B cell (primary cell): ENCODE results near the gene RIF1. TPM values are rescaled to one million over a fixed set of nuclear protein-coding genes. Genes with fewer than 3 reads are reported as not detected.

Experiments used
- ATAC-seq: fragments of 200-7000 bp; cut with Tn5 transposase; one replicate; pipeline ENCODE4 v1.10.0; 2021; ENCODE audit warnings: low read depth, mild to moderate bottlenecking, moderate number of reproducible peaks, moderate library complexity
- CTCF ChIA-PET: fragments of 350-600 bp; sonication (Branson Sonifier 250); formaldehyde crosslinking; loops from one replicate; lab custom pipeline; 2021; ENCODE audit warnings: antibody characterized with exemption, inconsistent platforms; lab: Charles Lee
- POLR2A ChIA-PET: fragments of 350-600 bp; sonication (Branson Sonifier 250); formaldehyde crosslinking; loops from one replicate; lab custom pipeline; 2021; ENCODE audit warnings: antibody characterized with exemption; lab: Charles Lee
- DNase-seq: peaks from one replicate; pipeline ENCODE4 v3.0.0; 2013
- H2AFZ ChIP-seq: 2 replicates; pipeline ENCODE4 v1.6.1; 2012; ENCODE audit warnings: mild to moderate bottlenecking, low read depth, low read length; ENCODE audit not compliant: insufficient read depth, poor library complexity, severe bottlenecking
- H3K27ac ChIP-seq, 2 donors: 1 replicate in 1 of 2; 2 replicates in 1 of 2; pipeline ENCODE4 v1.5.1; 2012 to 2013; ENCODE audit warnings: low read length in 2 of 2, mild to moderate bottlenecking in 2 of 2, moderate library complexity in 1 of 2
- H3K27me3 ChIP-seq, 4 experiments: fragments of 200-600 bp in 1 of 4; sonication (generic) in 1 of 4; replicated peaks in 1 of 4; 1 replicate in 2 of 4; 2 replicates in 2 of 4; pipeline versions ENCODE4 v1.6.1 to v1.7.0; 2013 to 2016; ENCODE audit warnings: low read length in 3 of 4, mild to moderate bottlenecking in 2 of 4, mixed read lengths in 1 of 4, moderate library complexity in 1 of 4; ENCODE audit not compliant: insufficient read depth in 4 of 4, control insufficient read depth in 3 of 4; ENCODE audit errors: control extremely low read depth in 1 of 4
- H3K36me3 ChIP-seq, 2 experiments: replicated peaks in 1 of 2; 1 replicate in 1 of 2; 2 replicates in 1 of 2; pipeline versions ENCODE4 v1.6.1 to v1.7.1; 2013; ENCODE audit warnings: low read length in 1 of 2; ENCODE audit not compliant: insufficient read depth in 2 of 2, control insufficient read depth in 1 of 2; ENCODE audit errors: control extremely low read depth in 1 of 2, extremely low read depth in 1 of 2
- H3K4me1 ChIP-seq, 2 donors: fragments of 200-600 bp in 1 of 2; sonication (generic) in 1 of 2; 1 replicate in 1 of 2; 2 replicates in 1 of 2; pipeline versions ENCODE4 v1.5.1 to v1.6.1; 2013 to 2017; ENCODE audit warnings: low read length in 2 of 2; ENCODE audit not compliant: control insufficient read depth in 2 of 2, insufficient read depth in 2 of 2
- H3K4me2 ChIP-seq: replicated peaks from 2 replicates; pipeline ENCODE3; 2012; ENCODE audit warnings: mild to moderate bottlenecking, low read depth, low read length; ENCODE audit not compliant: poor library complexity, severe bottlenecking
- H3K4me3 ChIP-seq, 5 experiments: fragments of 200-600 bp in 1 of 5; sonication (generic) in 1 of 5; 1 replicate in 3 of 5; 2 replicates in 2 of 5; pipeline versions ENCODE4 v1.5.1 to v1.7.0; 2011 to 2016; ENCODE audit warnings: low read length in 4 of 5, mild to moderate bottlenecking in 4 of 5, low read depth in 2 of 5, control low read depth in 1 of 5, moderate library complexity in 1 of 5; ENCODE audit not compliant: insufficient read depth in 1 of 5; ENCODE audit errors: control extremely low read depth in 1 of 5, extremely low read depth in 1 of 5
- H3K79me2 ChIP-seq: fragments of 200-600 bp; sonication (generic); one replicate; pipeline ENCODE4 v1.6.0; 2016; ENCODE audit warnings: low read length; ENCODE audit not compliant: control insufficient read depth, insufficient read depth
- H3K9ac ChIP-seq: fragments of 200-600 bp; sonication (generic); 2 replicates; pipeline ENCODE4 v1.6.1; 2017; ENCODE audit warnings: mild to moderate bottlenecking, low read length, moderate library complexity
- H3K9me3 ChIP-seq, 3 donors: one replicate each; pipeline versions ENCODE4 v1.6.1 to v1.7.1; 2013; ENCODE audit warnings: low read length in 2 of 3; ENCODE audit not compliant: control insufficient read depth in 2 of 3, insufficient read depth in 1 of 3; ENCODE audit errors: control extremely low read depth in 1 of 3
- H4K20me1 ChIP-seq: 2 replicates; pipeline ENCODE4 v1.6.0; 2012; ENCODE audit warnings: mild to moderate bottlenecking, low read length; ENCODE audit not compliant: insufficient read depth, control insufficient read depth, poor library complexity, severe bottlenecking
- H3K27ac Mint-ChIP-seq: one replicate; pipeline ENCODE4 v1.8.0; 2021; ENCODE audit warnings: mixed read lengths
- H3K27me3 Mint-ChIP-seq: one replicate; pipeline ENCODE4 v1.8.0; 2021; ENCODE audit warnings: mixed read lengths
- H3K4me1 Mint-ChIP-seq: one replicate; pipeline ENCODE4 v1.8.0; 2021; ENCODE audit warnings: mixed read lengths
- H3K4me3 Mint-ChIP-seq: one replicate; pipeline ENCODE4 v1.8.0; 2021; ENCODE audit warnings: mixed read lengths
- H3K9me3 Mint-ChIP-seq: one replicate; pipeline ENCODE4 v1.8.0; 2022; ENCODE audit warnings: mixed read lengths; ENCODE audit not compliant: insufficient read depth
- EZH2 ChIP-seq: IDR thresholded peaks from 2 replicates; pipeline ENCODE4 v1.6.1; 2012; ENCODE audit warnings: borderline replicate concordance, low read depth, mild to moderate bottlenecking, moderate library complexity, low read length; ENCODE audit not compliant: insufficient read depth, poor library complexity, severe bottlenecking
- WGBS: methylation state at CpG from one replicate; pipeline ENCODE4 v1.1.5; 2013; ENCODE audit warnings: missing lambda C conversion rate; ENCODE audit not compliant: insufficient coverage; 5-methylcytosine and 5-hydroxymethylcytosine counted together
- intact Hi-C: fragments of 100-400 bp; cut with micrococcal nuclease; formaldehyde crosslinking; loops from one replicate; pipeline ENCODE4 v1.10.0; 2022
- polyA plus RNA-seq: library from polyadenylated mRNA; depleted of rRNA; stranded (reverse); fragments of >200 nt; gene quantifications from 2 replicates; pipeline ENCODE4 v1.2.3, GENCODE V29; 2012
- total RNA-seq, 2 donors: library from RNA; stranded (reverse); fragments of 120-200 nt in 1 of 2; gene quantifications; 1 replicate in 1 of 2; 2 replicates in 1 of 2; pipeline versions ENCODE4 v1.2.3 to v1.2.4, GENCODE V29; 2013 to 2022
- TF ChIP-seq, protein P1 (sequence below): fragments of 200-600 bp; IDR thresholded peaks from one replicate; pipeline ENCODE4 v1.8.0; 2022; ENCODE audit warnings: antibody characterized with exemption, mild to moderate bottlenecking

Gene RIF1
- total and polyA plus RNA-seq, 2 donors (not counting 1 experiment from before 2014, with no cell fraction given), result 3.3 to 60.5 TPM

DNA sequence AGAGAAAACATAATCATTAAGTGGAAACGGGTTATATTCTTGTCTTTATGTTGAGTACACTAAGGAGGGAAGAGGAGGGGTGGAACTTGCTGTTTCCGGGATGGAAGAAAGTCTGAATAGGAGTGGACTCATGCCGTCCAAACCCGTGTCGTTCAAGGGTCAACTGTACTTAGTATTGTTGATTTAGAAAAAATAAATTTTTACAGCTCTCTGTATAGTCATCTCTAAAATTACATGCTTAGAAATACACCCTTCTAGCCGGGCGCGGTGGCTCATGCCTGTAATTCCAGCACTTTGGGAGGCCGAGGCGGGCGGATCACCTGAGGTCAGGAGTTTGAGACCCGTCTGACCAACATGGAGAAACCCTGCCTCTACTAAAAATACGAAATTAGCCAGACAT is 29.4 kb downstream of the RIF1 start:
- intact Hi-C loops, result no loop called here
- Histone ChIP-seq H3K9me3 (no peaks in the 10 kb centered on the region), H3K36me3 (peaks cover 14 to 75% of the 10 kb centered on the region in 2 experiments), H4K20me1 (no peaks in the 10 kb centered on the region), H2AFZ (no peak overlapping the region), H3K27ac (no peak overlapping the region), H3K4me1 (no peaks in the 10 kb centered on the region), H3K27me3 (no peaks in the 10 kb centered on the region), H3K4me2 (no peak overlapping the region), H3K4me3 (no peak overlapping the region), H3K9ac (no peak overlapping the region), H3K79me2 (no peaks in the 10 kb centered on the region)
- ChIA-PET CTCF (interaction anchor here (0.6 to 3.2 kb wide), 7 partner anchors 9 to 19 kb away, joined by 3 to 12 read pairs (median 3); no protein-coding TSS in a partner anchor), POLR2A (no interaction called here)
- no peak for TF ChIP-seq EZH2
- TF ChIP-seq, protein P1, sequence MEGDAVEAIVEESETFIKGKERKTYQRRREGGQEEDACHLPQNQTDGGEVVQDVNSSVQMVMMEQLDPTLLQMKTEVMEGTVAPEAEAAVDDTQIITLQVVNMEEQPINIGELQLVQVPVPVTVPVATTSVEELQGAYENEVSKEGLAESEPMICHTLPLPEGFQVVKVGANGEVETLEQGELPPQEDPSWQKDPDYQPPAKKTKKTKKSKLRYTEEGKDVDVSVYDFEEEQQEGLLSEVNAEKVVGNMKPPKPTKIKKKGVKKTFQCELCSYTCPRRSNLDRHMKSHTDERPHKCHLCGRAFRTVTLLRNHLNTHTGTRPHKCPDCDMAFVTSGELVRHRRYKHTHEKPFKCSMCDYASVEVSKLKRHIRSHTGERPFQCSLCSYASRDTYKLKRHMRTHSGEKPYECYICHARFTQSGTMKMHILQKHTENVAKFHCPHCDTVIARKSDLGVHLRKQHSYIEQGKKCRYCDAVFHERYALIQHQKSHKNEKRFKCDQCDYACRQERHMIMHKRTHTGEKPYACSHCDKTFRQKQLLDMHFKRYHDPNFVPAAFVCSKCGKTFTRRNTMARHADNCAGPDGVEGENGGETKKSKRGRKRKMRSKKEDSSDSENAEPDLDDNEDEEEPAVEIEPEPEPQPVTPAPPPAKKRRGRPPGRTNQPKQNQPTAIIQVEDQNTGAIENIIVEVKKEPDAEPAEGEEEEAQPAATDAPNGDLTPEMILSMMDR, result no peak
- Mint-ChIP-seq H3K4me1 (no peaks in the 10 kb centered on the region), H3K27ac (no peak overlapping the region), H3K4me3 (no peak overlapping the region), H3K27me3 (no peaks in the 10 kb centered on the region), H3K9me3 (no peaks in the 10 kb centered on the region)
- no peak for ATAC-seq
- 95% methylated on average over 6 of the region's 13 CpGs for WGBS
- DNase-seq, result no peak

DNA sequence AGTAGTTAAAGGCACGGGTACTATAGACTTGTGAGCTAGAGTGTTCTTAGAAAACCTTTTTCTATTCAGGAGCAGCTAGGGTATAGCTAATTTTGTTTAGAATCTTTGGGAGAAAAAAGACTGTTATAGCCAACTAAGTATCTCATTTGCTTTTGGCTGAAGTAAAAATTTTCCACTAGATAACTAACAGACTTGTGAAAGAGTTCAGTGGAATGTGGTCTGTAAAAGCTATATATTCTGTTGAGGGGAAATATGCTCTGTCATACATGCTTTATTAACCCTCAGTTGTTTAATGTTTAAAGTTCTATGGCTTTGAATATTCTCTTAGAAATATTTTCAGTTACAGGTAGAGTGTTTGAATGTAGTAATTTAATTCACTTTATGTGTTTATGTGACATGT is 49.7 kb downstream of the RIF1 start:
- TF ChIP-seq EZH2, result no peak
- TF ChIP-seq, protein P1, result no peak
- ChIA-PET CTCF (no interaction called here), POLR2A (no interaction called here)
- H4K20me1 ChIP-seq, result no peaks in the 10 kb centered on the region
- no peak overlapping the region for H3K4me3 ChIP-seq
- WGBS, result 100% methylated on average over 1 of the region's 1 CpG
- H3K9ac ChIP-seq, result no peak overlapping the region
- Mint-ChIP-seq H3K4me1 (no peaks in the 10 kb centered on the region), H3K27ac (no peak overlapping the region), H3K4me3 (no peak overlapping the region), H3K9me3 (no peaks in the 10 kb centered on the region), H3K27me3 (no peaks in the 10 kb centered on the region)
- no peak overlapping the region for H3K4me2 ChIP-seq
- H3K27ac ChIP-seq, result no peak overlapping the region
- H3K79me2 ChIP-seq, result no peaks in the 10 kb centered on the region
- peaks cover 0 to 52% of the 10 kb centered on the region in 2 experiments for H3K36me3 ChIP-seq
- no peak overlapping the region for H2AFZ ChIP-seq
- DNase-seq (no peak), ATAC-seq (no peak)
- no peaks in the 10 kb centered on the region for H3K27me3 ChIP-seq
- H3K9me3 ChIP-seq, result no peaks in the 10 kb centered on the region
- H3K4me1 ChIP-seq, result no peaks in the 10 kb centered on the region
- intact Hi-C loops, result no loop called here
